Measurements from ENCODE around the gene COL27A1. TPM values are rescaled to one million over a fixed set of nuclear protein-coding genes. Genes with fewer than 3 reads are reported as not detected.

Gene COL27A1
- polyA plus RNA-seq, 1 of the 3 experiments (the other 2 are of a cell fraction) = 8.7 TPM

- Histone ChIP-seq H3K79me2 (ENCODE audit: insufficient read depth) (no peaks in the 10 kb centered on the region), H3K27ac (ENCODE audit: low read depth in 2 of 2, low read length in 1 of 2) (no peak overlapping the region), H3K9me3 (peaks cover 10% of the 10 kb centered on the region; the same call in 1 of the 2 replicates), H3K4me3 (ENCODE audit: low read depth in 2 of 2, low read length in 1 of 2) (no peak overlapping the region), H3K4me1 (ENCODE audit: control insufficient read depth in 1 of 2, insufficient read depth in 2 of 2, low read depth in 1 of 2, low read length in 1 of 2) (no peaks in the 10 kb centered on the region), H2AFZ (ENCODE audit: low read depth) (no peak overlapping the region), H3K27me3 (ENCODE audit: insufficient read depth) (no peaks in the 10 kb centered on the region), H3K9ac (no peak overlapping the region), H3K9me2 (no peaks in the 10 kb centered on the region), H3K36me3 (replicated peaks in 1 of 2; ENCODE audit: control insufficient read depth in 1 of 2, insufficient read depth in 2 of 2, low read length in 1 of 2) (peaks cover 10 to 70% of the 10 kb centered on the region in 2 experiments), H4K20me1 (ENCODE audit: insufficient read depth) (no peaks in the 10 kb centered on the region), H3F3A (replicated peaks; ENCODE audit: insufficient read depth) (peaks cover 13% of the 10 kb centered on the region), H3K4me2 (no peak overlapping the region)
- TF ChIP-seq EP300 (IDR thresholded peaks at IDR 0.05; ENCODE audit: borderline replicate concordance in 1 of 2, low read depth in 1 of 2, low read length in 1 of 2) (no peak), RCOR1 (IDR thresholded peaks at IDR 0.05; ENCODE audit: low read length) (no peak), ZBTB33 (IDR thresholded peaks at IDR 0.05; ENCODE audit: borderline replicate concordance, low read depth) (no peak), SIN3A (IDR thresholded peaks at IDR 0.05; ENCODE audit: borderline replicate concordance, low read depth, low read length) (no peak), FOXJ3 (CRISPR knock-in tag; IDR thresholded peaks at IDR 0.05) (no peak), RXRA (IDR thresholded peaks at IDR 0.05; ENCODE audit: borderline replicate concordance, low read depth) (no peak), TAF1 (IDR thresholded peaks at IDR 0.05; ENCODE audit: borderline replicate concordance, low read depth, low read length) (no peak), NFIC (IDR thresholded peaks at IDR 0.05; ENCODE audit: borderline replicate concordance) (no peak), MEF2A (IDR thresholded peaks at IDR 0.05; ENCODE audit: borderline replicate concordance, low read depth) (no peak), GABPA (IDR thresholded peaks at IDR 0.05; ENCODE audit: low read depth) (no peak), ELF1 (IDR thresholded peaks at IDR 0.05) (no peak), FOSL2 (IDR thresholded peaks at IDR 0.05; ENCODE audit: borderline replicate concordance, low read depth) (no peak), IRF3 (IDR thresholded peaks at IDR 0.05; ENCODE audit: low read depth, low read length) (no peak)
- ChIA-PET POLR2A (no interaction called here), CTCF (interaction anchor here (1.1 to 17.8 kb wide), 4 partner anchors 23 to 211 kb away, joined by 3 to 269 read pairs (median 68); no protein-coding TSS in a partner anchor)
- no peak for DNase-seq
Observed at GRCh38 chr9:114294664-114295063, 139.3 kb downstream of the COL27A1 start.

- Histone ChIP-seq H3K79me2 (ENCODE audit: insufficient read depth) (no peaks in the 10 kb centered on the region), H3F3A (replicated peaks; ENCODE audit: insufficient read depth) (peaks cover 13% of the 10 kb centered on the region), H3K4me2 (no peak overlapping the region), H3K4me3 (ENCODE audit: low read depth in 2 of 2, low read length in 1 of 2) (no peak overlapping the region), H3K36me3 (replicated peaks in 1 of 2; ENCODE audit: control insufficient read depth in 1 of 2, insufficient read depth in 2 of 2, low read length in 1 of 2) (peaks cover 10 to 70% of the 10 kb centered on the region in 2 experiments), H3K4me1 (ENCODE audit: control insufficient read depth in 1 of 2, insufficient read depth in 2 of 2, low read depth in 1 of 2, low read length in 1 of 2) (no peaks in the 10 kb centered on the region), H3K9ac (no peak overlapping the region), H3K9me2 (no peaks in the 10 kb centered on the region), H3K27me3 (ENCODE audit: insufficient read depth) (no peaks in the 10 kb centered on the region), H3K9me3 (peaks cover 10% of the 10 kb centered on the region; the same call in 1 of the 2 replicates), H3K27ac (ENCODE audit: low read depth in 2 of 2, low read length in 1 of 2) (no peak overlapping the region), H4K20me1 (ENCODE audit: insufficient read depth) (no peaks in the 10 kb centered on the region), H2AFZ (ENCODE audit: low read depth) (no peak overlapping the region)
- POLR2A ChIA-PET = no interaction called here
- DNase-seq = no peak
- TF ChIP-seq FOXM1 (IDR thresholded peaks at IDR 0.05; ENCODE audit: low read depth) = no peak
- TF ChIP-seq EZH2phosphoT487 (IDR thresholded peaks at IDR 0.05; ENCODE audit: borderline replicate concordance, low read depth) = no peak
- no peak for TF ChIP-seq TAF1 (IDR thresholded peaks at IDR 0.05; ENCODE audit: borderline replicate concordance, low read depth, low read length)
- TF ChIP-seq NFIC (IDR thresholded peaks at IDR 0.05; ENCODE audit: borderline replicate concordance) = no peak
- no peak for TF ChIP-seq SIN3A (IDR thresholded peaks at IDR 0.05; ENCODE audit: borderline replicate concordance, low read depth, low read length)
- no peak for TF ChIP-seq CTCF (IDR thresholded peaks at IDR 0.05)
- TF ChIP-seq FOXJ3 (CRISPR knock-in tag; IDR thresholded peaks at IDR 0.05) = no peak
- no peak for TF ChIP-seq EP300 (IDR thresholded peaks at IDR 0.05; ENCODE audit: borderline replicate concordance in 1 of 2, low read depth in 1 of 2, low read length in 1 of 2)
- no peak for TF ChIP-seq ZBTB33 (IDR thresholded peaks at IDR 0.05; ENCODE audit: borderline replicate concordance, low read depth)
- no peak for TF ChIP-seq USF1 (IDR thresholded peaks at IDR 0.05; ENCODE audit: borderline replicate concordance, low read depth)
- TF ChIP-seq GABPA (IDR thresholded peaks at IDR 0.05; ENCODE audit: low read depth) = no peak
- TF ChIP-seq JUND (IDR thresholded peaks at IDR 0.05) = no peak
- TF ChIP-seq CHD2 (IDR thresholded peaks at IDR 0.05; ENCODE audit: low read length, partially characterized antibody) = no peak
- TF ChIP-seq MEF2A (IDR thresholded peaks at IDR 0.05; ENCODE audit: borderline replicate concordance, low read depth) = no peak
- 100% methylated on average over 1 of the region's 1 CpG for WGBS (ENCODE audit: low lambda C conversion rate)
- CTCF ChIA-PET = interaction anchor here (0.7 to 17.8 kb wide), 2 partner anchors 188 to 614 kb away, joined by 3 to 269 read pairs; no protein-coding TSS in a partner anchor
Observed at GRCh38 chr9:114296338-114296737, 141.0 kb downstream of the COL27A1 start.
